CD4-positive, alpha-beta memory T cell (primary cell): Measurements from ENCODE around the gene SPDYE16. TPM values are rescaled to one million over a fixed set of nuclear protein-coding genes. Genes with fewer than 3 reads are reported as not detected.
"Not testable (repeated sequence)": the region's sequence is repeated elsewhere in the genome, so short reads cannot be mapped to it uniquely, and the experiment has no call there.

ENCODE experiments used
- CTCF ChIA-PET: fragments of 350-600 bp; sonication (Branson Sonifier 250); formaldehyde crosslinking; loops from one replicate; lab custom pipeline; 2021; ENCODE audit warnings: inconsistent platforms; ENCODE audit not compliant: partially characterized antibody; lab: Charles Lee
- POLR2A ChIA-PET: fragments of 350-600 bp; sonication (Branson Sonifier 250); formaldehyde crosslinking; loops from one replicate; lab custom pipeline; 2021; ENCODE audit not compliant: partially characterized antibody; lab: Charles Lee
- DNase-seq, 5 donors: peaks; one replicate each; pipeline versions ENCODE4 v3.0.0 to v3.0.0-alpha.2; 2020 to 2022; ENCODE audit warnings: mixed read lengths in 1 of 5
- H3K27ac ChIP-seq: one replicate; pipeline ENCODE4 v1.7.0; 2013; ENCODE audit warnings: low read depth, low read length
- H3K27me3 ChIP-seq: 2 replicates; pipeline ENCODE4 v1.7.0; 2013; ENCODE audit warnings: mild to moderate bottlenecking, low read length, moderate library complexity; ENCODE audit not compliant: insufficient read depth
- H3K36me3 ChIP-seq: 2 replicates; pipeline ENCODE4 v1.7.0; 2013; ENCODE audit warnings: mild to moderate bottlenecking, low read length, moderate library complexity; ENCODE audit not compliant: insufficient read depth
- H3K4me1 ChIP-seq: 2 replicates; pipeline ENCODE4 v1.7.0; 2013; ENCODE audit warnings: mild to moderate bottlenecking, low read length, moderate library complexity; ENCODE audit not compliant: insufficient read depth
- H3K4me3 ChIP-seq, 2 donors: one replicate each; pipeline ENCODE4 v1.7.0; 2013; ENCODE audit warnings: low read length in 2 of 2, mild to moderate bottlenecking in 1 of 2
- H3K9me3 ChIP-seq, 2 donors: one replicate each; pipeline ENCODE4 v1.7.0; 2013; ENCODE audit warnings: low read length in 2 of 2, control low read depth in 1 of 2; ENCODE audit not compliant: control insufficient read depth in 1 of 2
- H3K27ac Mint-ChIP-seq, 7 donors: one replicate each; pipeline ENCODE4 v1.8.0; 2020 to 2021; ENCODE audit warnings: mixed read lengths in 7 of 7, mild to moderate bottlenecking in 6 of 7, inconsistent platforms in 3 of 7, moderate library complexity in 3 of 7
- H3K27me3 Mint-ChIP-seq, 2 donors: one replicate each; pipeline ENCODE4 v1.8.0; 2020 to 2021; ENCODE audit warnings: mixed read lengths in 2 of 2
- H3K36me3 Mint-ChIP-seq, 2 donors: one replicate each; pipeline ENCODE4 v1.8.0; 2020 to 2021; ENCODE audit warnings: mixed read lengths in 2 of 2, inconsistent platforms in 1 of 2, mild to moderate bottlenecking in 1 of 2
- H3K4me1 Mint-ChIP-seq, 4 donors: one replicate each; pipeline ENCODE4 v1.8.0; 2020 to 2021; ENCODE audit warnings: mixed read lengths in 4 of 4, mild to moderate bottlenecking in 1 of 4
- H3K4me3 Mint-ChIP-seq, 8 donors: one replicate each; pipeline ENCODE4 v1.8.0; 2020 to 2021; ENCODE audit warnings: mixed read lengths in 8 of 8, mild to moderate bottlenecking in 7 of 8, moderate library complexity in 6 of 8, inconsistent platforms in 3 of 8
- H3K9me3 Mint-ChIP-seq, 8 donors: one replicate each; pipeline ENCODE4 v1.8.0; 2020 to 2021; ENCODE audit warnings: mixed read lengths in 8 of 8, mild to moderate bottlenecking in 5 of 8, inconsistent platforms in 3 of 8, moderate library complexity in 1 of 8
- intact Hi-C: fragments of 100-400 bp; cut with micrococcal nuclease; formaldehyde crosslinking; loops from one replicate; pipeline ENCODE4 v1.15.1; 2023
- polyA plus RNA-seq, 2 donors: library from polyadenylated mRNA; unstranded; fragments of 300-500 nt; fragmentation: Illumina TruSeq; gene quantifications; one replicate each; pipeline ENCODE4 v1.2.3, GENCODE V29; 2021
- total RNA-seq, 2 experiments: library from RNA; stranded (reverse); gene quantifications; one replicate each; pipeline ENCODE4 v1.2.3, GENCODE V29; 2021

SPDYE16 gene, protein sequence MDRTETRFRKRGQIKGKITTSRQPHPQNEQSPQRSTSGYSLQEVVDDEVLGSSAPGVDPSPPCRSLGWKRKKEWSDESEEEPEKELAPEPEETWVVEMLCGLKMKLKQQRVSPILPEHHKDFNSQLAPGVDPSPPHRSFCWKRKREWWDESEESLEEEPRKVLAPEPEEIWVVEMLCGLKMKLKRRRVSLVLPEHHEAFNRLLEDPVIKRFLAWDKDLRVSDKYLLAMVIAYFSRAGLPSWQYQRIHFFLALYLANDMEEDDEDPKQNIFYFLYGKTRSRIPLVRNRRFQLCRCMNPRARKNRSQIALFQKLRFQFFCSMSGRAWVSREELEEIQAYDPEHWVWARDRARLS
- total RNA-seq, result 1 to 10 TPM in 1 of 2 experiments, under 1 TPM in 1; 0.73 to 1.1 TPM
- under 1 TPM in 1 of 2 donors, not detected in 1; 0.21 TPM for polyA plus RNA-seq

- DNase-seq, H3K27me3 Mint-ChIP-seq, H3K27ac ChIP-seq, intact Hi-C loops, H3K9me3 Mint-ChIP-seq, H3K36me3 Mint-ChIP-seq, H3K4me3 ChIP-seq, H3K27me3 ChIP-seq, POLR2A ChIA-PET, H3K4me1 ChIP-seq, CTCF ChIA-PET, H3K9me3 ChIP-seq, H3K36me3 ChIP-seq, H3K4me3 Mint-ChIP-seq, H3K4me1 Mint-ChIP-seq, H3K27ac Mint-ChIP-seq: not testable (repeated sequence)
These were observed at the start of gene SPDYE16 for GRCh38 chr7:76543197-76543596. TSS of gene SPDYE16 (minus strand) at chr7:76543297. CDS start at chr7:76541459, 1,838 bp downstream.

- H3K4me1 Mint-ChIP-seq, result peaks cover 21 to 39% (median 31%) of the 10 kb centered on the region in 4 donors
- H3K4me3 Mint-ChIP-seq, H3K9me3 Mint-ChIP-seq, H3K4me3 ChIP-seq, H3K36me3 ChIP-seq, H3K27me3 Mint-ChIP-seq, H3K27ac ChIP-seq, H3K9me3 ChIP-seq, H3K36me3 Mint-ChIP-seq, POLR2A ChIA-PET, CTCF ChIA-PET, intact Hi-C loops, H3K27me3 ChIP-seq, DNase-seq, H3K27ac Mint-ChIP-seq: not testable (repeated sequence)
- peaks cover 22% of the 10 kb centered on the region for H3K4me1 ChIP-seq
These were observed 49.6 kb upstream of the SPDYE16 start for GRCh38 chr7:76592694-76593093.

DNA sequence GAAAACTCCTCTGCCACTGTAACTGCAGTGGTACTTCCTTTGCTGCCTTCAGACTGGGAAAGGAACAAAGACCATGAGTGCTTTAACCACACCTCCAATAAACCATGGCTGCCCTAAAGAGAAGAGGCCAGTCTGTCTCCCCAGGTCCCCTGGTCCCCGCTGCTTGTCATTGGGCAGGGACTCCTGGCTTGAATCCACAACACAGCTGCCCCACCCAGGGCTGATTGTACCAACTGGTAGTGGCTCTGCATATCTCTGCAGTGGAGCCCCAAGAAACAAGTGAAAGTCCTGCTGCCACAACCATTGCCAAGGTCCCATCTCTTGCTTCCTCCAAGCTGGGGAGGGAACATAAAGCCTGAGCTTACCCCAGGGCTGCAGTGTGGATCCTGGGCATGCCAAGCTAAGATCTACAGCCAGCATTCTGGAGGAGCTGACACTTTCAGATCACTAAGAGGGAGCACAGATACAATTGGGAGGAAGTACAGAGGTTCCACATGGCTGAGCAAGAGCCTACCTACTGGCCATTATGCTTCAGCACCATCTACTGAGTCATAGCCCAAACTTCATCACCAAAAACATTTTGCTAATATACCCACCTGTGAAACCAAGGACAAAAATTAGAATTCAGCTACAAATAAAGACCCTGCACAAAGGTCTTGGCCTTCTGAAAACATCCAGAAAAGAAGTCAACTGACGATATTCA, 48.7 kb upstream of the SPDYE16 start:
- H3K36me3 ChIP-seq, H3K27ac ChIP-seq, CTCF ChIA-PET, H3K27me3 ChIP-seq, DNase-seq, H3K27me3 Mint-ChIP-seq, intact Hi-C loops, H3K27ac Mint-ChIP-seq, H3K4me3 Mint-ChIP-seq, POLR2A ChIA-PET, H3K9me3 Mint-ChIP-seq, H3K9me3 ChIP-seq, H3K4me3 ChIP-seq, H3K36me3 Mint-ChIP-seq: not testable (repeated sequence)
- H3K4me1 Mint-ChIP-seq, result peaks cover 21 to 39% (median 31%) of the 10 kb centered on the region in 4 donors
- H3K4me1 ChIP-seq, result peaks cover 20% of the 10 kb centered on the region

GRCh38 chr7:76591033-76591432, 47.9 kb upstream of the SPDYE16 start:
- POLR2A ChIA-PET, H3K27me3 Mint-ChIP-seq, CTCF ChIA-PET: not testable (repeated sequence)

GRCh38 chr7:76588586-76588985, 45.5 kb upstream of the SPDYE16 start:
- CTCF ChIA-PET, H3K9me3 Mint-ChIP-seq, H3K27me3 Mint-ChIP-seq, H3K27me3 ChIP-seq, H3K27ac ChIP-seq, H3K36me3 Mint-ChIP-seq, DNase-seq, POLR2A ChIA-PET, H3K36me3 ChIP-seq, intact Hi-C loops, H3K4me3 ChIP-seq, H3K9me3 ChIP-seq: not testable (repeated sequence)
- Mint-ChIP-seq H3K4me1 (peaks cover 22 to 42% (median 32%) of the 10 kb centered on the region in 4 donors), H3K4me3 (peak overlapping the region in 2 of 8 donors; percentile 50 to 55), H3K27ac (peak overlapping the region in 3 of 7 donors; percentile 25 to 42 (median 25))
- peaks cover 21% of the 10 kb centered on the region for H3K4me1 ChIP-seq

More at GRCh38 chr7:76591033-76591432, 47.9 kb upstream of the SPDYE16 start:
- H3K27ac ChIP-seq, H3K4me3 Mint-ChIP-seq, H3K9me3 ChIP-seq, DNase-seq, H3K27ac Mint-ChIP-seq, H3K36me3 ChIP-seq, H3K36me3 Mint-ChIP-seq, H3K27me3 ChIP-seq, H3K4me3 ChIP-seq, H3K9me3 Mint-ChIP-seq, intact Hi-C loops: not testable (repeated sequence)
- H3K4me1 Mint-ChIP-seq, result peaks cover 20 to 39% (median 28%) of the 10 kb centered on the region in 4 donors
- peaks cover 21% of the 10 kb centered on the region for H3K4me1 ChIP-seq

DNA sequence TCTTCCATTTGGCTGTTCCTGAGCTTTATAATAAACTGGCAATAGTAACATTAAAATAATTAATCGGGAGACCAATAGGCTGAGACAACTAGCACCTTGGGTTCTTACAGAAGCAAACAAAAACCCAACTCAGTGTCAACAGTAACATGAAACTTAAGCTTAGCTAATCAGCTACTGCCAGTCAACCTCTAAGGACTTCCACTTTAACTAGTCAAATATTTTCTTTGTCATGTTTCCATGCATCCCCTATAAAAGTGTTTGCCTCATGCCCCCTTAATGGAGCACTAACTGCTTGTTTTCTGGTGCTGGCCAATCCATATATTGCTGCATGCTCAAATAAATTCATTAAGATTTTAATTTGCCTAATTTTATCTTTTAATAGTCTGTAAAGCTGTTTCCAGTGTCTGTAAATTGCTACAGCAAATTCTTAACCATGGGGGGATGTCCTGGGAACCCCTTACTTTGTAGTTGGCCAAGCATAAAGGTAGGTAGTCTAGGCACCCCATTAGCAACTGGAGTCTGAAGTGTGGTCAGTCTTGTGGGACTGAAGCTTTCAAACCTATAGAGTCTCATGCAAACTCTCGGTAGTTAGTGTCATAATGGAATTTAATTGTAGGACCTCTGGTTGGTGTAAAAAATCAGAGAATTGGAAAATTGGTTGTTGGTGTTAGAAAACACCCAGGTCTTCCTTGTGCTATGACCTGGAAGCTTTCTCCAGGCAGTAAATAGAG, 43.7 kb upstream of the SPDYE16 start:
- intact Hi-C loops, H3K36me3 ChIP-seq, H3K9me3 ChIP-seq, DNase-seq, H3K4me3 ChIP-seq, H3K36me3 Mint-ChIP-seq, CTCF ChIA-PET, H3K27me3 ChIP-seq, H3K27me3 Mint-ChIP-seq, POLR2A ChIA-PET, H3K9me3 Mint-ChIP-seq, H3K27ac ChIP-seq: not testable (repeated sequence)
- H3K4me1 ChIP-seq, result peaks cover 25% of the 10 kb centered on the region
- peak overlapping the region in 2 of 7 donors; percentile 35 to 56 for H3K27ac Mint-ChIP-seq
- peak overlapping the region in 1 of 8 donors; percentile 22 for H3K4me3 Mint-ChIP-seq
- H3K4me1 Mint-ChIP-seq, result peaks cover 27 to 55% (median 41%) of the 10 kb centered on the region in 4 donors
